K562 (cell line): ENCODE measurements around the gene CD55. TPM values are rescaled to one million over a fixed set of nuclear protein-coding genes. Genes with fewer than 3 reads are reported as not detected.

Experiments
- ATAC-seq: fragments of 200-7000 bp; cut with Tn5 transposase; 3 replicates; pipeline ENCODE4 v1.9.1; 2020; ENCODE audit warnings: moderate library complexity
- BruUV-seq: library from RNA; stranded (reverse); fragments of 400-500 nt; replicated peaks from 2 replicates; lab custom pipeline; 2021; lab: Mats Ljungman, UMichigan
- CTCF ChIA-PET: fragments of 300-600 bp; formaldehyde crosslinking; extraction: SDS; loops from one replicate; lab custom pipeline; 2021; ENCODE audit warnings: low intra/inter-chr PET ratio; lab: Yijun Ruan, JAX
- POLR2A ChIA-PET: fragments of 300-600, 350-650 bp; sonication (Branson Sonifier 250); formaldehyde crosslinking; extraction: SDS; loops from one replicate; lab custom pipeline; 2021; ENCODE audit warnings: antibody characterized with exemption, inconsistent platforms; lab: Yijun Ruan, JAX
- DNase-seq, 4 experiments: peaks; one replicate each; pipeline versions ENCODE4 v3.0.0 to v3.0.0-alpha.2; 2011 to 2018; ENCODE audit warnings: low spot score in 3 of 4, mixed read lengths in 3 of 4; ENCODE audit errors: extremely low read depth in 1 of 4
- FAIRE-seq: peaks from 2 replicates; lab custom pipeline; 2011; peaks lifted over from hg19 to GRCh38; lab: Jason Lieb, UNC
- H2AFZ ChIP-seq: 2 replicates; pipeline ENCODE4 v1.6.0; 2011; ENCODE audit warnings: low read depth, low read length, control low read depth, inconsistent platforms
- H3K27ac ChIP-seq: fragments of 200-600 bp; 3 replicates; pipeline ENCODE4 v1.8.0; 2011; ENCODE audit warnings: low read depth, mild to moderate bottlenecking, control low read depth, inconsistent platforms, low read length, moderate library complexity, mixed read lengths; ENCODE audit errors: extremely low read depth
- H3K27me3 ChIP-seq, 2 experiments: fragments of 300-600 bp in 1 of 2; 2 replicates in 1 of 2; 3 replicates in 1 of 2; pipeline versions ENCODE4 v1.6.0 to v1.8.0; 2011; ENCODE audit warnings: inconsistent platforms in 2 of 2, low read length in 2 of 2, mild to moderate bottlenecking in 1 of 2, mixed read lengths in 1 of 2, moderate library complexity in 1 of 2; ENCODE audit not compliant: control insufficient read depth in 2 of 2, insufficient read depth in 2 of 2
- H3K36me3 ChIP-seq: fragments of 300-600 bp; 3 replicates; pipeline ENCODE4 v1.8.0; 2011; ENCODE audit warnings: mild to moderate bottlenecking, low read length, inconsistent platforms; ENCODE audit not compliant: control insufficient read depth, insufficient read depth
- H3K4me1 ChIP-seq, 2 experiments: fragments of 200-600 bp in 1 of 2; replicated peaks in 1 of 2; 2 replicates in 1 of 2; 3 replicates in 1 of 2; pipeline versions ENCODE4 v1.5.1 to v1.8.0; 2011; ENCODE audit warnings: inconsistent platforms in 2 of 2, low read length in 2 of 2, mild to moderate bottlenecking in 1 of 2, mixed read lengths in 1 of 2, moderate library complexity in 1 of 2; ENCODE audit not compliant: control insufficient read depth in 2 of 2, insufficient read depth in 2 of 2
- H3K4me2 ChIP-seq: 2 replicates; pipeline ENCODE4 v1.6.1; 2011; ENCODE audit warnings: low read length, control low read depth, inconsistent platforms, mixed read lengths; ENCODE audit not compliant: insufficient read depth
- H3K4me3 ChIP-seq: fragments of 200-600 bp; sonication (generic), shearing (Covaris generic); 2 replicates; pipeline ENCODE4 v1.5.1; 2016; ENCODE audit warnings: control low read depth, inconsistent platforms
- H3K79me2 ChIP-seq: fragments of 200-600 bp; 3 replicates; pipeline ENCODE4 v1.8.0; 2011; ENCODE audit warnings: low read length, inconsistent platforms; ENCODE audit not compliant: control insufficient read depth, insufficient read depth
- H3K9ac ChIP-seq, 2 experiments: 2 replicates each; pipeline versions ENCODE4 v1.6.0 to v1.6.1; 2011; ENCODE audit warnings: low read depth in 2 of 2, low read length in 2 of 2, control low read depth in 1 of 2, inconsistent platforms in 1 of 2, mild to moderate bottlenecking in 1 of 2, mixed read lengths in 1 of 2; ENCODE audit not compliant: insufficient read depth in 1 of 2
- H3K9me1 ChIP-seq: one replicate; pipeline ENCODE4 v1.6.0; 2011; ENCODE audit warnings: inconsistent platforms, mild to moderate bottlenecking, low read length, moderate library complexity; ENCODE audit not compliant: control insufficient read depth, insufficient read depth
- H3K9me3 ChIP-seq: replicated peaks from 2 replicates; pipeline ENCODE4 v1.5.1; 2011; ENCODE audit warnings: low read depth, low read length, inconsistent platforms; ENCODE audit not compliant: control insufficient read depth, insufficient read depth
- H4K20me1 ChIP-seq: replicated peaks from 2 replicates; pipeline ENCODE4 v1.6.1; 2011; ENCODE audit warnings: low read length, inconsistent platforms, mixed read lengths; ENCODE audit not compliant: control insufficient read depth, insufficient read depth
- E2F3 ChIP-seq: fragments of 250-450 bp; sonication (Bioruptor Pico); IDR thresholded peaks from 2 replicates; pipeline ENCODE4 v1.4.0; 2020; ENCODE audit warnings: mild to moderate bottlenecking
- E2F6 ChIP-seq, 2 experiments: IDR thresholded peaks; 2 replicates each; pipeline ENCODE4 v1.6.1; 2011; ENCODE audit warnings: borderline replicate concordance in 1 of 2, control low read depth in 1 of 2, low read depth in 1 of 2, low read length in 1 of 2, mild to moderate bottlenecking in 1 of 2, mixed read lengths in 1 of 2, moderate library complexity in 1 of 2; ENCODE audit not compliant: insufficient read depth in 1 of 2, insufficient read length in 1 of 2, poor library complexity in 1 of 2, severe bottlenecking in 1 of 2; ENCODE audit errors: extremely low read depth in 1 of 2
- HOXB6 ChIP-seq: fragments of 250-450 bp; sonication (Bioruptor Pico); IDR thresholded peaks from 2 replicates; pipeline ENCODE4 v1.5.1; 2022; ENCODE audit warnings: mild to moderate bottlenecking, borderline replicate concordance
- POLR2A ChIP-seq: fragments of 450-650 bp; conservative IDR thresholded peaks from 2 replicates; pipeline ENCODE4 v1.6.1; 2016
- SMARCC2 ChIP-seq: fragments of 450-650 bp; IDR thresholded peaks from 2 replicates; pipeline ENCODE4 v1.6.1; 2017; ENCODE audit warnings: antibody characterized with exemption, moderate library complexity, mild to moderate bottlenecking, low read depth
- THRB ChIP-seq: fragments of 450-650 bp; formaldehyde crosslinking; conservative IDR thresholded peaks from 2 replicates; pipeline ENCODE4 v1.4.0; 2022; ENCODE audit warnings: mild to moderate bottlenecking, missing genetic modification characterization
- U2AF2 ChIP-seq: fragments of 200-400 bp; formaldehyde crosslinking; optimal IDR thresholded peaks from 2 replicates; pipeline ENCODE3; 2017; ENCODE audit warnings: low read depth, mild to moderate bottlenecking, low read length
- VEZF1 ChIP-seq: fragments of 200-800 bp; sonication (Bioruptor generic); IDR thresholded peaks from 2 replicates; pipeline ENCODE4 v1.6.1; 2017; ENCODE audit warnings: missing genetic modification characterization, missing compliant biosample characterization
- ZNF507 ChIP-seq: conservative IDR thresholded peaks from 2 replicates; pipeline ENCODE4 v1.6.1; 2017; ENCODE audit warnings: missing genetic modification characterization, missing compliant biosample characterization
- ZNF764 ChIP-seq: fragments of 250-450 bp; sonication (Bioruptor Pico); IDR thresholded peaks from 2 replicates; pipeline ENCODE4 v1.4.0; 2020; ENCODE audit warnings: low read depth, mild to moderate bottlenecking, moderate library complexity
- WGBS: fragments of 100-300 bp; shearing (Covaris generic); methylation state at CpG from one replicate; pipeline ENCODE4 v1.1.6; 2016; ENCODE audit warnings: low coverage, mixed read lengths; ENCODE audit not compliant: insufficient coverage; ENCODE audit errors: missing lambda C conversion rate; 5-methylcytosine and 5-hydroxymethylcytosine counted together
- in situ Hi-C: fragments of 300-500 bp; cut with MboI; formaldehyde crosslinking; loops from 4 replicates; pipeline ENCODE4 v1.15.0; 2018; ENCODE audit warnings: inconsistent platforms, mixed read lengths
- intact Hi-C: fragments of 100-400 bp; cut with micrococcal nuclease; formaldehyde crosslinking; loops from 2 replicates; pipeline ENCODE4 v1.14.2; 2022
- polyA plus RNA-seq, 8 experiments: library from polyadenylated mRNA; depleted of rRNA in 4 of 8; stranded (reverse) in 5 of 8; unstranded in 3 of 8; fragments of >200 nt; fragmentation: Nextera tagmentation in 2 of 8; fragmentation: Illumina TruSeq in 1 of 8; extraction: Ambion mirVana in 2 of 8; extraction: Trizol in 1 of 8; gene quantifications; 2 replicates each; pipeline versions ENCODE4 v1.2.1 to v1.2.3, GENCODE V29; 2011 to 2014; ENCODE audit warnings: inconsistent platforms in 1 of 8, missing spikeins in 1 of 8
- total RNA-seq, 7 experiments: library from RNA; depleted of rRNA in 6 of 7; stranded (reverse); fragments of >200 nt in 6 of 7; fragmentation: Illumina TruSeq in 2 of 7; extraction: Trizol in 2 of 7; gene quantifications; 2 replicates each; pipeline versions ENCODE4 v1.2.1 to v1.2.3, GENCODE V29; 2011 to 2021; ENCODE audit warnings: low replicate concordance in 1 of 7

Gene CD55
- total and polyA plus RNA-seq, 9 of the 15 experiments (the other 6 are each of a cell fraction or from before 2014, with no cell fraction given), result 17.7 to 150 (median 97.0) TPM

- no peak for TF ChIP-seq VEZF1
Measured at GRCh38 chr1:207343675-207344074, 22.2 kb downstream of the CD55 start (continued).

- peaks cover 5% of the 10 kb centered on the region for H3K9me1 ChIP-seq
- CTCF ChIA-PET, result no interaction called here
- no peak for DNase-seq
- TF ChIP-seq SMARCC2 (no peak), POLR2A (no peak), ZNF507 (tag) (no peak), ZNF764 (no peak), HOXB6 (CRISPR knock-in tag) (no peak), E2F3 (CRISPR knock-in tag) (no peak), U2AF2 (no peak), THRB (CRISPR knock-in tag) (no peak), E2F6 (IDR thresholded peaks at IDR 0.05; ENCODE audit: borderline replicate concordance in 1 of 2, extremely low read depth in 1 of 2, insufficient read depth in 1 of 2, insufficient read length in 1 of 2, low read depth in 1 of 2, low read length in 1 of 2, poor library complexity in 1 of 2, severe bottlenecking in 1 of 2) (no peak)
- H3K9me3 ChIP-seq, result no peaks in the 10 kb centered on the region
- H3K79me2 ChIP-seq, result peaks cover 68% of the 10 kb centered on the region
- no peak for ATAC-seq
- no peak overlapping the region for H3K4me3 ChIP-seq
- no peak overlapping the region for H3K9ac ChIP-seq
- no peaks in the 10 kb centered on the region for H3K4me1 ChIP-seq
- BruUV-seq, result no TSS peak
- peaks cover 82% of the 10 kb centered on the region for H3K36me3 ChIP-seq
- no peak overlapping the region for H3K27ac ChIP-seq
- 97% methylated on average over 2 of the region's 2 CpGs for WGBS
- H2AFZ ChIP-seq, result no peak overlapping the region
- H4K20me1 ChIP-seq, result no peaks in the 10 kb centered on the region
- in situ Hi-C loops (no loop called here), intact Hi-C loops (no loop called here)
- no peak overlapping the region for H3K4me2 ChIP-seq
- POLR2A ChIA-PET, result interaction anchor here (1.1 kb wide), 1 partner anchor 9 kb away, joined by 3 read pairs; no protein-coding TSS in a partner anchor
- no peaks in the 10 kb centered on the region for H3K27me3 ChIP-seq
- no peak for FAIRE-seq
Measured at GRCh38 chr1:207344221-207344620, 22.7 kb downstream of the CD55 start.
